ENCODE measurements around the gene CUL5.

- TF ChIP-seq CTBP1 (IDR thresholded peaks at IDR 0.05; ENCODE audit: borderline replicate concordance) (no peak), SP1 (IDR thresholded peaks at IDR 0.05) (no peak), LEF1 (IDR thresholded peaks at IDR 0.05; ENCODE audit: borderline replicate concordance) (no peak), BHLHE40 (IDR thresholded peaks at IDR 0.05; ENCODE audit: borderline replicate concordance) (no peak), HDGF (IDR thresholded peaks at IDR 0.05; ENCODE audit: borderline replicate concordance) (no peak), FOXK2 (IDR thresholded peaks at IDR 0.05) (no peak), ELF4 (IDR thresholded peaks at IDR 0.05) (no peak)
These were observed 6.2 kb upstream of the CUL5 start for GRCh38 chr11:108002476-108002875.

All from HEK293T (cell line).